ENCODE measurements around the gene ABTB1.

The ABTB1 gene

DNA sequence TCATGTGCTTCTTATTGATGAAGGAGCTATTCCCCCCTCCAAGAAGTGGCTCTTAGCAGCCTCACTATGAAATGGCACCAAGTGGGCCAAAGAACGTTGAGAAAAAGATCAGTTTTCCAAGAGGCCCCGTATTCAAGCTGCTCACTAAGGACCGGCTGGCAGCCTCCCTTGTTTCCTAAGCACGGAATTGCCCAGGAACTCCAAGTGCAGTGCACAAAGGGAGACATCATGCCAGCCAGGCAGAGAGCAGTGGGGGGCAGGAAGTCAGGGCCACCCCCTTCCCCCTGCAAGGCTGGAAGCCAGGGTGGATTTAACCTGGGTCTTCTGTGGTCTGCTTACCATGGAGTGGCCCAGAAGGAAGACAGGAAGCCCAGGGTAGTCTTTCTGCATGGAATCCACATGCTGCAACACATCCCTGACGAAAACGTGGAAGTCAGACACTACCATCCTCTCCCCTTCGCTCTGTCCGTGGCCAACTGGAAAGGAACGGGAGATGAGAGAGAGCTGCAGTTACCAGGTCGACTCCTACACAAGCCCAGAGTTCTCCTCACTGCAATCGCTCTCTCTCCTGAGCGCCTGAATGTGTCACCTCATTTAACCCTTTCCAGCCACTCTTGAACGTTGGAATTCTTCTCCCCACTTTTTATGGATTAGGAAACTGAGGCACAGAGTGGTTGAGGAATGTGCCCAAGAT, 49.5 kb downstream of the ABTB1 start:
- DNase-seq, result no peak

DNA sequence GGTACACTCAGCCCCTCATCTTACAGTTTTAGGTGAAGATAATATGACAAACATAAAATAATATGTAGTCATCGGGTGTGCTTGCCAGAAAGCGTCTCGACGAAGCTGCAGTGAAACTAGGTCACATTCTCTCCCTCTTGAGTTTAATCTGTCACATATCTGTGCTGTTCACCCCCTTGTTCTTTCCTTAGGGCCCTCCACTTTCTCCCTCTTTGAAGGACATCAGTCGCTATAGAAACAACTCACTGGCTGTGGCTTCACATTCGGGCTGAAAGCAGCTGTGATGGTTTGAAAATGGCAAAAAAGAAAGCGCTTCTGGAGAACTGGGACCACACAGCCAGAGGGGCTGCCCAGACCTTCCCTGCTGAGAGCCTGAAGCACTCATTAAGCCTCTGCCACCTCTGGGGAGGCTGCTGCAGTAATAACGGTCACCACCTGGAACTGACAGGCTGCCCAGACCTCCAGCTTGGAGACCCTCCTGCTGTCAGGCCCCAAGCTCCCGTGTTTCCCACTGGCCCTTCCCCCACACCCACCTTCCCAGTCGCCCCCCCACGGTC, 50.3 kb downstream of the ABTB1 start:
- DNase-seq, result peak; percentile 57

DNA sequence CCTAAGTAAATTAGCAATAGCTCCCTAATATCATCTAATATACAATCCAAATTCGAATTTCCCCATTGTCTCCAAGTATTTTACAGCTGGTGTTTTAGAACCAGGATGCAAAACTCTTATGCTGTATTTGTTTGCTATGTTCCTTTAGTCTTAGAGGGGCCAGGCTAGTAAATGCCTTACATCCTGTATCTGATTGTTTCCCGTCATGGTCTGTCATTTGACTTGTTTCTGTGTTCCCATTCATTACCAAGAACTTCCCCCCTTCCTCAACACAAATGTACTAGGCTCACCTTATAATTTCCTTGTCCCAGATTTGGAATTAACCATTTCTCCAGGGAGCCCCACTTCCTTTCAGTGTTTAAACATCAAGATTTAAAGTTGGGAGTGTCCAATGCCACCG, 54.1 kb downstream of the ABTB1 start:
- no peak for DNase-seq

DNA sequence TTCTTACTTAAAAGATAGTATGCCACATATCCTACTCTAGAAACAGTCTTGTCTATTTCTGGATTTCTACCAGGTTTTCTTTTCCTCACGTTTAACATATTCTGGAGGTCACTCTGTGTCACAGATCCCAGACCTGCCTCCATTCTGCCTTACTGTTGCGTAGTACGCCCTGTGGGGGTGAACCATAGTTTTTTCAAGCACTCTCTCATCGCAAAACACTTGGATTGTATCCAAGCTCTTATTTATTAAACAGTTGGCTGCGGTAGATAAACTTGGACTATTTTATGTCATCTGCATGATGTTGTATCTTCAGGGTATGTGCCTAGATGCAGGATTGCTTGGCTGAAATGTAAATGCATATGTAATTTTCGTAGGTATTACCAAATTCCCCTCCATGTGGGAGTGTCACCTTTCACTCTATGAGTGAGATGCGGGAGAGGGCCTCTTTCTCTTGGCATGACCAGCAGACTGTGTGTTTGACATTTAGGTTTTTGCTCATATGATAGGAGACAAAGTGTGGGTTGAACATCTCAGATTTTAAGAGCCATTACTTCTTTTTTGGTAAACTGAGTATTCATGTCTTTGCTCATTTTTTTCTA, 55.8 kb downstream of the ABTB1 start:
- DNase-seq, result peak; percentile 21

DNA sequence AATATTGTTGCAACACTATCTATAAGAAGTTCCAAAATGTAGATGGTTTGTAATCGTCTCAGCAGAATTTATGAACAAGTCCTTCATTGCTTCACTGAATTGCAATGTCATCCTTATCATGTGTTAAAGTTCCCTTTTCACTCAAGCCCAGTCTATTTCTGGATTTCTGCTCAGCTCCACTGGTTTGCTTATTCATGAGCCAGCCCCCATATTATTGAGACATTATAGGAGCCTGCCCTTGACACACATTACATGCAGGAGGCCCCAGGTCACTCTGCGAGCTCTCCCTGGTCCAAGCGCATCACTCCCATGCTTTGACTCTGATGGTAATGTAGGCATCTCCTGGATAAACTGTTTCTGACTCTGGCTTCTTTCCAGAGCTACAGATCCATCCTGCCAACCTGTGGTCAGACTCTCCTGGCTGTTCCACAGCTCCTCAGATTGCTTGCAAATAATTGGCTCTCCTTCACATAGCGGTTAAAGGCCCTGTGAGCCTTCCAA, 56.9 kb downstream of the ABTB1 start:
- no peak for DNase-seq

DNA sequence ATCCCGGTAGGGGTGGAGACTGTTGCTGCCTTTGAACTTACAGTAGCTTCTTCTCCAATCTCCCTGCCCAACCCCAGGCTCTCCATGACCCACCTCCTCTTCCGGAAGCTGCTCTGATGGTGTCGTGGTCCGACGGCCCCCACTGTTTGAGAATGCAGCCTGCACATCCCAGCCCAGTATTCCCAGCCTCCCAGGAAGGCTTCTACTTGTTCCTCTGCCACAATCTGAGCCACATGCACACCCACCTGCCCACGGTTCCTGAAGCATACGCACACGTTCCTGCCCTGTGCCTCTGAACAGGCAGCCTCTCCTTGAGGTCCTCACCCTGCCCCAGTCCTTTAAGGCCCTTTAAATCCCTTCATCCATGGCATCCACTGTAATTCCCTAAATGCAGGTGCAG, 57.4 kb downstream of the ABTB1 start:
- no peak for DNase-seq
